HepG2 (cell line): ENCODE measurements around the gene DDAH1. TPM values are rescaled to one million over a fixed set of nuclear protein-coding genes. Genes with fewer than 3 reads are reported as not detected.

Source experiments
- ATAC-seq: fragments of 200-7000 bp; cut with Tn5 transposase; 3 replicates; pipeline ENCODE4 v1.9.1; 2020; ENCODE audit warnings: mild to moderate bottlenecking, moderate library complexity
- BruUV-seq: library from RNA; stranded (reverse); fragments of 400-500 nt; replicated peaks from 2 replicates; lab custom pipeline; 2021; lab: Mats Ljungman, UMichigan
- CTCF ChIA-PET: fragments of 300-600 bp; formaldehyde crosslinking; extraction: SDS; loops from one replicate; lab custom pipeline; 2021; ENCODE audit warnings: low total read pairs, inconsistent platforms, low intra/inter-chr PET ratio; lab: Yijun Ruan, JAX
- POLR2A ChIA-PET: fragments of 350-600 bp; sonication (Branson Sonifier 250); formaldehyde crosslinking; loops from one replicate; lab custom pipeline; 2020; ENCODE audit warnings: antibody characterized with exemption, inconsistent platforms; lab: Yijun Ruan, JAX
- DNase-seq: peaks from one replicate; pipeline ENCODE4 v3.0.0-alpha.2; 2015; ENCODE audit warnings: low spot score
- FAIRE-seq: peaks from 3 replicates; lab custom pipeline; 2011; peaks lifted over from hg19 to GRCh38; lab: Jason Lieb, UNC
- H2AFZ ChIP-seq: one replicate; pipeline ENCODE4 v1.6.1; 2011; ENCODE audit warnings: low read length, inconsistent platforms
- H3K27ac ChIP-seq: fragments of 300-600 bp; 3 replicates; pipeline ENCODE4 v1.8.0; 2011; ENCODE audit warnings: mixed run types, mild to moderate bottlenecking, mixed read lengths, low read length, inconsistent platforms; ENCODE audit not compliant: insufficient read depth; ENCODE audit errors: extremely low read length
- H3K27me3 ChIP-seq, 2 experiments: fragments of 200-600 bp in 1 of 2; 2 replicates in 1 of 2; 3 replicates in 1 of 2; pipeline versions ENCODE4 v1.6.0 to v1.8.0; 2011; ENCODE audit warnings: low read length in 2 of 2, mild to moderate bottlenecking in 2 of 2, moderate library complexity in 2 of 2, inconsistent platforms in 1 of 2; ENCODE audit not compliant: insufficient read depth in 2 of 2, control insufficient read depth in 1 of 2
- H3K36me3 ChIP-seq, 2 experiments: fragments of 200-600 bp in 1 of 2; replicated peaks in 1 of 2; 2 replicates in 1 of 2; 3 replicates in 1 of 2; pipeline versions ENCODE4 v1.5.1 to v1.8.0; 2011; ENCODE audit warnings: low read length in 2 of 2, inconsistent platforms in 1 of 2; ENCODE audit not compliant: insufficient read depth in 2 of 2, control insufficient read depth in 1 of 2
- H3K4me1 ChIP-seq: 2 replicates; pipeline ENCODE4 v1.5.1; 2012; ENCODE audit warnings: low read length, inconsistent platforms; ENCODE audit not compliant: insufficient read depth
- H3K4me2 ChIP-seq: 2 replicates; pipeline ENCODE4 v1.6.0; 2011; ENCODE audit warnings: low read depth, low read length, inconsistent platforms
- H3K4me3 ChIP-seq, 3 experiments: fragments of 200-600 bp in 1 of 3; sonication (generic), shearing (Covaris generic) in 1 of 3; replicated peaks in 1 of 3; 2 replicates each; pipeline ENCODE4 v1.5.1; 2011 to 2016; ENCODE audit warnings: low read length in 3 of 3, inconsistent platforms in 2 of 3, low read depth in 2 of 3, mild to moderate bottlenecking in 2 of 3, control low read depth in 1 of 3, mixed read lengths in 1 of 3; ENCODE audit not compliant: insufficient read depth in 1 of 3
- H3K79me2 ChIP-seq: one replicate; pipeline ENCODE4 v1.6.1; 2011; ENCODE audit warnings: low read length, inconsistent platforms; ENCODE audit not compliant: insufficient read depth
- H3K9ac ChIP-seq: 2 replicates; pipeline ENCODE4 v1.6.0; 2011; ENCODE audit warnings: mild to moderate bottlenecking, low read depth, low read length, inconsistent platforms; ENCODE audit not compliant: insufficient read depth
- H3K9me3 ChIP-seq: 2 replicates; pipeline ENCODE4 v1.5.1; 2012; ENCODE audit warnings: mild to moderate bottlenecking, low read length
- H4K20me1 ChIP-seq: 2 replicates; pipeline ENCODE4 v1.6.0; 2011; ENCODE audit warnings: inconsistent platforms, mild to moderate bottlenecking, low read length, moderate library complexity; ENCODE audit not compliant: insufficient read depth
- AGO2 ChIP-seq: fragments of 200-400 bp; formaldehyde crosslinking; optimal IDR thresholded peaks from 2 replicates; pipeline ENCODE3; 2017; ENCODE audit warnings: mild to moderate bottlenecking, low read depth, low read length, moderate library complexity
- ETV5 ChIP-seq: IDR thresholded peaks from 2 replicates; pipeline ENCODE4 v1.6.1; 2018; ENCODE audit warnings: missing biosample characterization, missing genetic modification reagents, inconsistent platforms, borderline replicate concordance
- HNRNPH1 ChIP-seq: fragments of 200-400 bp; formaldehyde crosslinking; optimal IDR thresholded peaks from 2 replicates; pipeline ENCODE3; 2017; ENCODE audit warnings: mild to moderate bottlenecking, low read depth, low read length
- HOXA5 ChIP-seq: sonication (generic); formaldehyde crosslinking; IDR thresholded peaks from 2 replicates; pipeline ENCODE4 v1.4.0; 2020; ENCODE audit warnings: missing genetic modification reagents
- MED13 ChIP-seq: sonication (generic); formaldehyde crosslinking; IDR thresholded peaks from 2 replicates; pipeline ENCODE4 v1.5.0; 2020; ENCODE audit warnings: missing genetic modification reagents
- PCBP2 ChIP-seq: fragments of 200-400 bp; formaldehyde crosslinking; optimal IDR thresholded peaks from 2 replicates; pipeline ENCODE3; 2018; ENCODE audit warnings: low read length, low read depth; ENCODE audit not compliant: poor library complexity, severe bottlenecking
- RCOR2 ChIP-seq: IDR thresholded peaks from 2 replicates; pipeline ENCODE4 v1.6.1; 2016; ENCODE audit warnings: missing biosample characterization, missing genetic modification reagents
- REPIN1 ChIP-seq: sonication (generic); formaldehyde crosslinking; IDR thresholded peaks from 2 replicates; pipeline ENCODE4 v1.8.0; 2022; ENCODE audit warnings: missing genetic modification reagents, low read depth, mild to moderate bottlenecking, borderline replicate concordance
- SATB2 ChIP-seq: sonication (generic); formaldehyde crosslinking; IDR thresholded peaks from 2 replicates; pipeline ENCODE4 v1.5.0; 2020; ENCODE audit warnings: missing genetic modification reagents
- SOX13 ChIP-seq, 3 experiments: fragments of 450-650 bp in 1 of 3; sonication (generic) in 1 of 3; formaldehyde crosslinking in 1 of 3; IDR thresholded peaks in 2 of 3; conservative IDR thresholded peaks in 1 of 3; 2 replicates each; pipeline versions ENCODE4 v1.5.0 to v1.6.1; 2016 to 2020; ENCODE audit warnings: antibody characterized with exemption in 1 of 3, mild to moderate bottlenecking in 1 of 3, missing compliant biosample characterization in 1 of 3, missing genetic modification reagents in 1 of 3, moderate library complexity in 1 of 3
- SP140L ChIP-seq: sonication (generic); formaldehyde crosslinking; IDR thresholded peaks from 2 replicates; pipeline ENCODE4 v1.4.0; 2020; ENCODE audit warnings: missing genetic modification reagents, borderline replicate concordance
- TFDP2 ChIP-seq: sonication (generic); formaldehyde crosslinking; IDR thresholded peaks from 2 replicates; pipeline ENCODE4 v1.4.0; 2020; ENCODE audit warnings: missing genetic modification reagents
- ZBTB38 ChIP-seq: sonication (generic); formaldehyde crosslinking; IDR thresholded peaks from 2 replicates; pipeline ENCODE4 v1.5.1; 2020; ENCODE audit warnings: mild to moderate bottlenecking, missing genetic modification reagents
- WGBS: methylation state at CpG from one replicate; pipeline ENCODE4 v1.1.6; 2017; ENCODE audit warnings: low lambda C conversion rate; 5-methylcytosine and 5-hydroxymethylcytosine counted together
- in situ Hi-C: cut with HindIII; loops from 2 replicates; pipeline ENCODE4 v1.10.0; 2017; ENCODE audit warnings: low pct_unique_long_range_greater_than_20kb; ENCODE audit not compliant: extremely low pct_ligation_motif_present
- intact Hi-C: fragments of 100-400 bp; cut with micrococcal nuclease; formaldehyde crosslinking; loops from one replicate; pipeline ENCODE4 v1.10.0; 2022; ENCODE audit not compliant: unreplicated experiment
- polyA plus RNA-seq, 8 experiments: library from polyadenylated mRNA; depleted of rRNA in 3 of 8; stranded (reverse) in 7 of 8; unstranded in 1 of 8; fragments of >200 nt; fragmentation: Illumina TruSeq in 4 of 8; extraction: Trizol in 4 of 8; gene quantifications; 2 replicates each; pipeline versions ENCODE4 v1.2.1 to v1.2.3, GENCODE V29; 2011 to 2016; ENCODE audit warnings: low read depth in 4 of 8, missing spikeins in 1 of 8, mixed read lengths in 1 of 8; ENCODE audit not compliant: insufficient read depth in 1 of 8
- total RNA-seq, 5 experiments: library from RNA; depleted of rRNA; stranded (reverse); fragments of >200 nt; fragmentation: Illumina TruSeq; extraction: Trizol; gene quantifications; 2 replicates each; pipeline ENCODE4 v1.2.3, GENCODE V29; 2016; ENCODE audit warnings: low read depth in 1 of 5
- TF ChIP-seq, protein P1 (sequence below): IDR thresholded peaks from 2 replicates; pipeline ENCODE4 v1.6.1; 2016

Gene DDAH1
- total and polyA plus RNA-seq, 2 of the 13 experiments (the other 11 are each of a cell fraction or from before 2014, with no cell fraction given), result 39.7 to 64.4 TPM

- DNase-seq (no peak), FAIRE-seq (no peak), ATAC-seq (no peak)
- Histone ChIP-seq H3K36me3 (no peaks in the 10 kb centered on the region), H3K9ac (no peak overlapping the region), H3K9me3 (no peaks in the 10 kb centered on the region), H3K27me3 (no peaks in the 10 kb centered on the region), H4K20me1 (no peaks in the 10 kb centered on the region), H3K27ac (no peak overlapping the region), H3K4me2 (no peak overlapping the region), H3K4me1 (peaks cover 28% of the 10 kb centered on the region), H3K79me2 (peaks cover 47% of the 10 kb centered on the region), H2AFZ (no peak overlapping the region), H3K4me3 (no peak overlapping the region)
- CTCF ChIA-PET, result no interaction called here
- no TSS peak for BruUV-seq
- WGBS, result 97% methylated on average over 3 of the region's 3 CpGs
- POLR2A ChIA-PET, result no interaction called here
- intact Hi-C loops (no loop called here), in situ Hi-C loops (no loop called here)
- no peak for TF ChIP-seq MED13 (CRISPR knock-in tag)
- TF ChIP-seq, protein P1, sequence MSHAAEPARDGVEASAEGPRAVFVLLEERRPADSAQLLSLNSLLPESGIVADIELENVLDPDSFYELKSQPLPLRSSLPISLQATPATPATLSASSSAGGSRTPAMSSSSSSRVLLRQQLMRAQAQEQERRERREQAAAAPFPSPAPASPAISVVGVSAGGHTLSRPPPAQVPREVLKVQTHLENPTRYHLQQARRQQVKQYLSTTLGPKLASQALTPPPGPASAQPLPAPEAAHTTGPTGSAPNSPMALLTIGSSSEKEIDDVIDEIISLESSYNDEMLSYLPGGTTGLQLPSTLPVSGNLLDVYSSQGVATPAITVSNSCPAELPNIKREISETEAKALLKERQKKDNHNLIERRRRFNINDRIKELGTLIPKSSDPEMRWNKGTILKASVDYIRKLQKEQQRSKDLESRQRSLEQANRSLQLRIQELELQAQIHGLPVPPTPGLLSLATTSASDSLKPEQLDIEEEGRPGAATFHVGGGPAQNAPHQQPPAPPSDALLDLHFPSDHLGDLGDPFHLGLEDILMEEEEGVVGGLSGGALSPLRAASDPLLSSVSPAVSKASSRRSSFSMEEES (CRISPR knock-in tag), result no peak
- no peak for TF ChIP-seq SP140L (CRISPR knock-in tag)
- no peak for TF ChIP-seq ZBTB38 (CRISPR knock-in tag)
- no peak for TF ChIP-seq SATB2 (CRISPR knock-in tag)
- TF ChIP-seq HNRNPH1, result no peak
- TF ChIP-seq PCBP2, result no peak
- no peak for TF ChIP-seq RCOR2 (CRISPR knock-in tag)
Observed at GRCh38 chr1:85440612-85441011, 24.3 kb downstream of the DDAH1 start.

GRCh38 chr1:85438353-85438752 lies 26.6 kb downstream of the DDAH1 start:
- H3K4me1 ChIP-seq, result peaks cover 28% of the 10 kb centered on the region
- ChIA-PET CTCF (no interaction called here), POLR2A (no interaction called here)
- 12% methylated on average over 2 of the region's 2 CpGs for WGBS
- peaks cover 58% of the 10 kb centered on the region for H3K79me2 ChIP-seq
- no peaks in the 10 kb centered on the region for H3K36me3 ChIP-seq
- H3K4me2 ChIP-seq, result peak overlapping the region; percentile 40
- no peaks in the 10 kb centered on the region for H3K27me3 ChIP-seq
- BruUV-seq, result no TSS peak
- FAIRE-seq (peak; percentile 60), ATAC-seq (peak; percentile 99), DNase-seq (peak; percentile 54)
- intact Hi-C loops, result no loop called here
- H3K9ac ChIP-seq, result no peak overlapping the region
- H3K4me3 ChIP-seq, result no peak overlapping the region
- H3K27ac ChIP-seq, result peak overlapping the region; percentile 9
- H4K20me1 ChIP-seq, result no peaks in the 10 kb centered on the region
- H2AFZ ChIP-seq, result no peak overlapping the region
- in situ Hi-C loops, result no loop called here
- no peaks in the 10 kb centered on the region for H3K9me3 ChIP-seq
- TF ChIP-seq AGO2, result no peak
- no peak for TF ChIP-seq HOXA5
- no peak for TF ChIP-seq REPIN1
- TF ChIP-seq SOX13 (IDR thresholded peaks at IDR 0.05), result no peak
- TF ChIP-seq SOX13 (CRISPR knock-in tag; conservative IDR thresholded peaks at IDR 0.05 in 1 of 2, IDR thresholded peaks at IDR 0.05 in 1 of 2), result 0 out of 4 replicates have a peak, but pooled peaks of 1 of the 2 experiments have one; percentile 12
- peak; percentile 66; the same call in 1 of the 2 replicates for TF ChIP-seq ETV5
- TF ChIP-seq TFDP2 (CRISPR knock-in tag), result no peak
